Fibroblast of skin of back (primary cell): ENCODE results near the gene AOC1.
"Not testable (repeated sequence)": the region's sequence is repeated elsewhere in the genome, so short reads cannot be mapped to it uniquely, and the experiment has no call there.

Experiments used
- DNase-seq: peaks from one replicate; pipeline ENCODE4 v3.0.0-alpha.2; 2013

The AOC1 gene

GRCh38 chr7:150898475-150899011 is 46.2 kb downstream of the AOC1 start:
- peak; percentile 49 for DNase-seq

- no peak for DNase-seq
Measured at GRCh38 chr7:150900675-150901074, 48.4 kb downstream of the AOC1 start.

GRCh38 chr7:150901160-150902035 is 49.1 kb downstream of the AOC1 start:
- DNase-seq = no peak

DNA sequence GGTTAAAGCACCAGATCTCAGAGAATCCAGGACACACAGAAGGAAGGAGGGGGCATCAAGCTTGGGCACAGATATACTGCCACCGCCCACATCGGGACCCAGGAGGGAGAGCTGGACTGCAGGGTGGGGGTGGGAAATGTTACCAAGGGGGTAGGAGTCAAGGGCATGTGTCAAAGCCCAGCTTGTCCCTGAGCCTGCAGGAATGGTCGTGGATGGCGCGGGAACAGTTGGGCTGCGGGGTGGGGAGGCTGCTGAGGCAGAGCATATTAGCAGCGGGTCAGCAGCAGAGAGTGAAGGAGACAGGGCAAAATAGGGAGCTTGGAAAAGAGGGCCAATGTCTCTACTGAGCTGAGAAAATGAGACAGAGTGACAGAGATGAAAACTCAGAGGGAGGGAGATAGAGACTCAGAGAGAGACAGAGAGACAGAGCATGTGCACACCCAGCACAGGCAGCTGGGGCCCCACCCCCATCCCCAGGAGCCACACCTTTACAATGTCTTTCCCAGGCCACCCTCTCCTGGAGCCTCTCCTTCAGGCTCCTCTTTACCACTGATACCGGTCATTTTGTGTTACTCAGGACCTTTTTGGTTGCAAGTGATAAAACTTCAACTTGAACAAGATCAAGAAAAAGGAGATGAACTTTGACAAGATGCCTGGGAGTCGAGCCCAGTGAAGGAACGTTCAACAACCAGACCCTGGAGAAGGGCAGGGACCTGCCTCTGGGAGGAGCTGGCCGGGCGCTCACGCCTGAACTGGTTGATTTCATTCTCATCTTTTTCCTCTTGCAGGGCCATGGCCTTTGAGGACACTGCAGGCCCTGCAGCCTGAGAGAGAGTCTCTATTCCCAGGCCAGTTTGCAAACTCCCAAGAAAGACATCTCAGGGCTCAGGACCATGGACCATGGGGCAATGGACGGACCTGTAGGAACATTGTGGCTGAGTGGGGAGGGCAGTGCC is 50.0 kb downstream of the AOC1 start:
- no peak for DNase-seq

- DNase-seq = no peak
Measured at GRCh38 chr7:150903606-150904005, 51.3 kb downstream of the AOC1 start.

DNA sequence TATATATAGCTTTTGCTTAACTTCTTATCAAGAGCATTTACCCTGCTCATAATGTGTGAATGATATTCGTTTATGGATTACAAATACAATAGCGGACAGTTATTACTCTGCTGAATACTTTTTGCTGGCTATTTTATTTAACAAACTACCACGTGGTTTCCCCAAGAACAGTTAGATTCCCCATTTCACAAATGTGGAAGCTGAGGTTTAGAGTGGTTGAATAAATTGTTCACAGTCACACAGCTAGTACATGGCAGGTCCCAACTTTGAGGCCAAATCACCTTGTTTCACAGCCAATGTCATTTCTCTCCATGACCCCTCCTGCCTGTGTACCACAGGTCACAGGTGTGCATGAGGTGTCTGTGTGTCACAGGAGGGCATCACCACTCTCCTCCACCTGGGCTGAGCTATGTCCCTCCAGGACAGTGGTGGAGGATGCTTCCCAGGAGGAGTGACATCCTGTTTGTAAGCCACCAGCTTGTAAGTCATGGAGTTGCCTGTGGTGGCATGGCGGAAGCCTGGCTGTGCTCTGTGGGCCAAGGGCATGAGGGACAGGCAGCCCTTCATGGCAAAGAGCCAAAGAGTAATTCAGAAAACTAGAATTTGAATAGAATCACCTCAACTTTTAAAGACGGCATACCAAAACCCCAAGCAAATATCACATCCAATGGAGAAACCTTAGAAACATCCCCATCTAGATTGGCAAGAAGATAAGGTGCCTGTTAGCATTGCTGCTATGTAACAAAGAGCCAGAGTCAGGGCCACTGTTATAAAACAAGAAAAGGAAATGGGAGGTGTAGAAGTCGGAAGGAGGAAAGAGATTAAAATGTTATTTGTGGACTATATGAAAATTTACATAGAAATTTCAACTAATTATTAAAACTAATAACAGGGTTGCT is 51.9 kb downstream of the AOC1 start:
- no peak for DNase-seq

GRCh38 chr7:150908173-150908572 is 55.9 kb downstream of the AOC1 start:
- no peak for DNase-seq

DNA sequence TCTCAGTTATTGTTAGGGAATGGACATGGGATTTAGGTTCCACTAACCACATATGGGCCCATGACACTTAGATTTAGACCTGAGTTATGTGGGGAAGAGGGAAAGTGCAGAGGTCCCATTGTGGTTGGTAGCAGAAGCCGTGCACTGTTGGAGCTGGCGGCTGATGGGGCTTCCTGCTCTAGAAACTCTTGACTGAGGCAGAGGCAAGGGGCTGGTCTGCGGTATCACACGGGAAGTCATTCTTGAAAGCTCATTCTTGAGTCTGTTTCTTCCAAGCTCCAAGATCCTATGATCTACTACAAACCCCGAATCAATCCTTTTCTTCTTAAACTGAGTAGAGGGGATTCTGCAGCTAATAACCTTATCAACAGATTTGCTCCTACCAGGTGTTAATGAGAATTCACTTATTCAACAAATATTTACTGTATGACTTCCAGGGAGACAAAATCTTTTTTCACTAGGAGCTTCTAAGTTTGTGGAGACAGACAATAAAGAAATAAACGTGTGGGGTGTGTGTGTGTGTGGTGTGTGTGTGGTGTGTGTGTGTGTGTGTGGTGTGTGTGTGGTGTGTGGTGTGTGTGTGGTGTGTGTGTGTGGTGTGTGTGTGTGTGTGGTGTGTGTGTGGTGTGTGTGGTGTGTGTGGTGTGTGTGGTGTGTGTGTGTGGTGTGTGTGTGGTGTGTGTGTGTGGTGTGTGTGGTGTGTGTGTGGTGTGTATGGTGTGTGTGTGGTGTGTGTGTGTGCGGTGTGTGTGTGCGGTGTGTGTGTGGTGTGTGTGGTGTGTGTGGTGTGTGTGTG is 57.1 kb downstream of the AOC1 start:
- DNase-seq = no peak

- DNase-seq = not testable (repeated sequence)
Measured at GRCh38 chr7:150910305-150910995, 58.1 kb downstream of the AOC1 start.

DNA sequence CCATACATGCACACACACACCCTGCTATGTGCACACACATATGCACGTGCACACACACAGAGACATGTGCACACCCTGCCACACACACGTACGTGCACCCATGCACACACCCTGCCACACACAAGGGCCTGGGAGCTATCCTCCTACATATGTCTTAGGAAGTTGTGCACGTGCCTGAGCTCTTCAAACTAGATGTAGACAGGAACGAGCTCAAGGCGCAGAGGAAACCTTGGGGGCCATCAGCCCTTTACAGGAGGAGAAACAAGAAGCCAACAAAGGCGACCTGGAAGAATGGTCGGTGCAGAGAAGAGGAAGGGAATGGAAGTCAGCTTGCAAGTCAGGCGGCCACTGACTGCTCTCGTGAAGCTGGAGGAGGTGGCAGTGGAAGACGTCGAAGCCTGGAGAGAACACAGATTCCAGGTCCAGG is 58.7 kb downstream of the AOC1 start:
- no peak for DNase-seq
